ENCODE measurements around the gene RABEP1.
"Not testable (repeated sequence)": the region's sequence is repeated elsewhere in the genome, so short reads cannot be mapped to it uniquely, and the experiment has no call there.

RABEP1 gene, protein sequence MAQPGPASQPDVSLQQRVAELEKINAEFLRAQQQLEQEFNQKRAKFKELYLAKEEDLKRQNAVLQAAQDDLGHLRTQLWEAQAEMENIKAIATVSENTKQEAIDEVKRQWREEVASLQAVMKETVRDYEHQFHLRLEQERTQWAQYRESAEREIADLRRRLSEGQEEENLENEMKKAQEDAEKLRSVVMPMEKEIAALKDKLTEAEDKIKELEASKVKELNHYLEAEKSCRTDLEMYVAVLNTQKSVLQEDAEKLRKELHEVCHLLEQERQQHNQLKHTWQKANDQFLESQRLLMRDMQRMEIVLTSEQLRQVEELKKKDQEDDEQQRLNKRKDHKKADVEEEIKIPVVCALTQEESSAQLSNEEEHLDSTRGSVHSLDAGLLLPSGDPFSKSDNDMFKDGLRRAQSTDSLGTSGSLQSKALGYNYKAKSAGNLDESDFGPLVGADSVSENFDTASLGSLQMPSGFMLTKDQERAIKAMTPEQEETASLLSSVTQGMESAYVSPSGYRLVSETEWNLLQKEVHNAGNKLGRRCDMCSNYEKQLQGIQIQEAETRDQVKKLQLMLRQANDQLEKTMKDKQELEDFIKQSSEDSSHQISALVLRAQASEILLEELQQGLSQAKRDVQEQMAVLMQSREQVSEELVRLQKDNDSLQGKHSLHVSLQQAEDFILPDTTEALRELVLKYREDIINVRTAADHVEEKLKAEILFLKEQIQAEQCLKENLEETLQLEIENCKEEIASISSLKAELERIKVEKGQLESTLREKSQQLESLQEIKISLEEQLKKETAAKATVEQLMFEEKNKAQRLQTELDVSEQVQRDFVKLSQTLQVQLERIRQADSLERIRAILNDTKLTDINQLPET

GRCh38 chr17:5281814-5282641 is at the start of gene RABEP1:
TSS of gene RABEP1 (plus strand) at chr17:5282284. CDS start at chr17:5282487, 203 bp downstream.
- peak; percentile 94 for DNase-seq (ENCODE audit: extremely low spot score)
- CTCF ChIA-PET: interaction anchor here (0.6 to 0.9 kb wide), 3 partner anchors 83 to 1396 kb away, joined by 3 to 4 read pairs (median 3); no protein-coding TSS in a partner anchor
- 0 out of 2 replicates have a peak, but pooled peaks have one; percentile 58 for TF ChIP-seq LEF1 (IDR thresholded peaks at IDR 0.05; ENCODE audit: borderline replicate concordance)
- TF ChIP-seq TARDBP (IDR thresholded peaks at IDR 0.05): no peak
- 0 out of 2 replicates have a peak, but pooled peaks have one; percentile 19 for TF ChIP-seq ZNF384 (IDR thresholded peaks at IDR 0.05)
- POLR2A ChIA-PET: interaction anchor here (0.8 to 1.2 kb wide), 6 partner anchors 8 to 26 kb away, joined by 3 to 6 read pairs (median 4); no protein-coding TSS in a partner anchor

- DNase-seq (ENCODE audit: extremely low spot score); CTCF ChIA-PET; POLR2A ChIA-PET: not testable (repeated sequence)
Observed at GRCh38 chr17:5233492-5233891, 48.6 kb upstream of the RABEP1 start.

DNA sequence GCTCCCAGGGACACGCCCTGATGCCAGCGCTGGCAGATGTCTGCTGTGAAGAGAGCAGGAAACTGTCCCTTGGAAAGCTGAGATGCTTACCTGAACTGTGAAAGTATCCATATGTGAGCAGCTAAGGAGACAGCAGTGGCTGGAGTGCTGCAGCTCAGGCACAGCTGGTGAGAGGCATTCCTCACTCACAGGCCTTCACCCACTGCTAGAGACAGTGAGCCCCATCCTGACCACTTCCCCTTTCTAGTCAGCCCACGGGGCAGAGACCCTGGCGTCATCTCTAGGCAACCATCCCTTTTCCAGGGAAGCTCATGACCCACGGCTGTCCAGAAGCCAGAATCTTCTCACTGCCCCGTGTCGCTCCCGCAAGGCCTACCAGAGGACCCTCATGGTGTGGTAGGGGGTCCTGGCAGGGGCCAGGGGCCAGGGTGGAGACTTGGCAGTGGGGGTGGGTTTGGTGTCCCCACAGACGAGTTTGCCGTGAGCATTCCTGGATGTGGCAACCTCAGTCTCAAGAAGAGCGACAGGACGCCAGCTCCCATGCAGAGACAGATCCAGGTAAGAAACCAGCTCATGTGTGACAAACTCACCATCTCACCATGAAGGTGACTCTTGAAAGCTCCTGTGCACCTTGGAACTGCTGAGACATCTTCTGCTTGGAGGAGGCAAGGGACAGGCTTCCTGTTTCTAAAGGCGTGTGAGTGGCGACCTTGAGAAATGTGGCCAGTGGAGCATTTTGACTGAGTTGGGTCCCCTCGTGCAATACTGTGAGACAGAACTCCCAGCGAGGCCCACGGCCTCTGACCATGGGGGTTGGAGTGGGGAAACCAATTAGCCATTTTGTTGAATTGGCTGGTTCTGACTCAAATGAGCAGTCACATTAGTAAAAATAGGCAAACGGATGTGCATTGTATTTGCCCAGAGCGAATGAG is 47.2 kb upstream of the RABEP1 start, which contains the start of gene SCIMP:
Gene SCIMP (minus strand): TSS at position 216 of the 932 bp plus-strand sequence. CDS start 105 bp downstream, at position 111.
- no peak for DNase-seq (ENCODE audit: extremely low spot score)
- ChIA-PET POLR2A (no interaction called here), CTCF (no interaction called here)
- TF ChIP-seq, protein P1, sequence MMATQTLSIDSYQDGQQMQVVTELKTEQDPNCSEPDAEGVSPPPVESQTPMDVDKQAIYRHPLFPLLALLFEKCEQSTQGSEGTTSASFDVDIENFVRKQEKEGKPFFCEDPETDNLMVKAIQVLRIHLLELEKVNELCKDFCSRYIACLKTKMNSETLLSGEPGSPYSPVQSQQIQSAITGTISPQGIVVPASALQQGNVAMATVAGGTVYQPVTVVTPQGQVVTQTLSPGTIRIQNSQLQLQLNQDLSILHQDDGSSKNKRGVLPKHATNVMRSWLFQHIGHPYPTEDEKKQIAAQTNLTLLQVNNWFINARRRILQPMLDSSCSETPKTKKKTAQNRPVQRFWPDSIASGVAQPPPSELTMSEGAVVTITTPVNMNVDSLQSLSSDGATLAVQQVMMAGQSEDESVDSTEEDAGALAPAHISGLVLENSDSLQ (IDR thresholded peaks at IDR 0.05): no peak
- TF ChIP-seq BHLHE40 (IDR thresholded peaks at IDR 0.05; ENCODE audit: borderline replicate concordance): no peak

- CTCF ChIA-PET: no interaction called here
- POLR2A ChIA-PET: no interaction called here
Observed at GRCh38 chr17:5236938-5237540, 45.0 kb upstream of the RABEP1 start.

DNA sequence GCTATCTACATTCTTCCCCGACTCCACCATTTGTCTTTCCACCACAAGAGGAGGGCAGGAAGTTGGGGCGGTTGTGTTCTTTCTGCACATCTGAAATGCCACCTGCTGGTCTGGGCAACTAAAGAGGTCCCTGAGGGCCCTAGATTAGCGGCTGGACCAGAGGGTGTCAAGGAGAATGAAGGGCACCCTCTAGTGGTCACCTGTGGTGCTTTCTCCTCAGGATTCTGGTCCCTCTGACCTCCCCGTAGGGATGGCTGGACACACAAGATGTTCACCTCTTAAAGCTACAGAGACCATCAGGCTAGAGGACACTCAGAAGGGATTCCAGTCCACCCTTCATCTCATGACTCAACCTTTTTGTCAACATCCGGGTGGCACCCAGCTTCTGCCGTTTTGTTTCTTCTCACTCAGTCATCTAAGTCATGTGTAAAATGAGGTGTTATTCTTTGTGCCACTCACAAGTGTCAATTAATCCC is 44.5 kb upstream of the RABEP1 start:
- ChIA-PET CTCF (interaction anchor here (0.6 kb wide), 3 partner anchors 12 to 290 kb away, joined by 3 to 4 read pairs (median 3); no protein-coding TSS in a partner anchor), POLR2A (no interaction called here)
- TF ChIP-seq L3MBTL2 (conservative IDR thresholded peaks at IDR 0.05): no peak
- TF ChIP-seq NFRKB (IDR thresholded peaks at IDR 0.05): no peak
- TF ChIP-seq, protein P1 (IDR thresholded peaks at IDR 0.05): no peak
- TF ChIP-seq ZNF384 (IDR thresholded peaks at IDR 0.05): no peak
- TF ChIP-seq HDGF (IDR thresholded peaks at IDR 0.05; ENCODE audit: borderline replicate concordance): no peak
- TF ChIP-seq SUZ12 (IDR thresholded peaks at IDR 0.05): no peak
- no peak for TF ChIP-seq CTBP1 (IDR thresholded peaks at IDR 0.05; ENCODE audit: borderline replicate concordance)
- TF ChIP-seq FOXA1 (IDR thresholded peaks at IDR 0.05): no peak
- TF ChIP-seq SP1 (IDR thresholded peaks at IDR 0.05): no peak
- TF ChIP-seq LEF1 (IDR thresholded peaks at IDR 0.05; ENCODE audit: borderline replicate concordance): no peak
- DNase-seq (ENCODE audit: extremely low spot score): peak; percentile 78

More at GRCh38 chr17:5236938-5237540, 45.0 kb upstream of the RABEP1 start:
- DNase-seq (ENCODE audit: extremely low spot score): no peak
- TF ChIP-seq NFRKB (IDR thresholded peaks at IDR 0.05) (no peak), ELF4 (IDR thresholded peaks at IDR 0.05) (no peak), LEF1 (IDR thresholded peaks at IDR 0.05; ENCODE audit: borderline replicate concordance) (no peak), BHLHE40 (IDR thresholded peaks at IDR 0.05; ENCODE audit: borderline replicate concordance) (no peak), HDGF (IDR thresholded peaks at IDR 0.05; ENCODE audit: borderline replicate concordance) (no peak)

DNA sequence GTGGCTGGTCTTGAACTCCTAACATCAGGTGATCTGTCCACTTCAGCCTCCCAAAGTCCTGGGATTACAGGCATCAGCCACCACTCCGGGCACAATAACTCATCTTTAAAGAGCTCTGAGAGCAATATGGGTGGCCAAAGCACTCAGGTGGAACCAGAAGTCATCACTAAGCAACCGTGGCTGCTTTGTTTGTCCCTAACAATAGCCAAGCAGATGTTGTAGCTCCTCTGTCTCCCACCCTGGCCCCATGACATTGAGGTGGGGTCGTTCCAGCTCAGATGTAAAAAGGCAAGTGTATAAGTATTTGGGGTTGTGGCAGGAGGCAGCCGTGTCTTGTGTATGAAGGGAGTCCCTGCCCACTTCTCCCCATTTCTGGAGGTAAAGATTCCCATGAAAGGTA is 43.8 kb upstream of the RABEP1 start:
- ChIA-PET POLR2A (no interaction called here), CTCF (no interaction called here)
- no peak for TF ChIP-seq ELF4 (IDR thresholded peaks at IDR 0.05)
- TF ChIP-seq L3MBTL2 (conservative IDR thresholded peaks at IDR 0.05): no peak
- no peak for TF ChIP-seq ARNT (IDR thresholded peaks at IDR 0.05)
- no peak for TF ChIP-seq FOXK2 (IDR thresholded peaks at IDR 0.05)
- no peak for TF ChIP-seq HDGF (IDR thresholded peaks at IDR 0.05; ENCODE audit: borderline replicate concordance)
- TF ChIP-seq SUZ12 (IDR thresholded peaks at IDR 0.05): no peak
- no peak for TF ChIP-seq NFRKB (IDR thresholded peaks at IDR 0.05)
- TF ChIP-seq ZNF384 (IDR thresholded peaks at IDR 0.05): no peak
- no peak for TF ChIP-seq TARDBP (IDR thresholded peaks at IDR 0.05)
- no peak for TF ChIP-seq LEF1 (IDR thresholded peaks at IDR 0.05; ENCODE audit: borderline replicate concordance)
- TF ChIP-seq, protein P1 (IDR thresholded peaks at IDR 0.05): no peak
- no peak for TF ChIP-seq BHLHE40 (IDR thresholded peaks at IDR 0.05; ENCODE audit: borderline replicate concordance)
- DNase-seq (ENCODE audit: extremely low spot score): no peak

DNA sequence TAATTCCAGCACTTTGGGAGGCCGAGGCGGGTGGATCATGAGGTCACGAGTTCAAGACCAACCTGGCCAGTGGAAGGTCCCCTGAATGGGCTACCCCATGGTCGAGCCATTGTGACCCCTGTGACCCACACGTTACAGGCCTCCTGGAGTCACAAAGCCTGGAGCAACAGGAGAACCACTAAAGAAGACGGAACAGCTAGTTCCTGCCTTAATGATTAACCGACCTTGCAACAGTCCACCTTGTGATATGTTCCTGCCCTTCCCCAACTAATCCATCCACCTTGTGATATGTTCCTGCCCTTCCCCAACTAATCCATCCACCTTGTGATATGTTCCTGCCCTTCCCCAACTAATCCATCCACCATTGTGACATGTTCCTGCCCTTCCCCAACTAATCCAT is 42.3 kb upstream of the RABEP1 start:
- CTCF ChIA-PET; DNase-seq (ENCODE audit: extremely low spot score); POLR2A ChIA-PET: not testable (repeated sequence)
